ENCODE data around the gene PEMT.

- no peak for TF ChIP-seq POLR2A (IDR thresholded peaks at IDR 0.05; ENCODE audit: low read length)
- no peak for TF ChIP-seq USF2 (IDR thresholded peaks at IDR 0.05)
- TF ChIP-seq EP300 (IDR thresholded peaks at IDR 0.05) = no peak
These were observed 124.5 kb downstream of the PEMT start for GRCh38 chr17:17467016-17467415.
